ENCODE data around the gene TBC1D30. TPM values are rescaled to one million over a fixed set of nuclear protein-coding genes. Genes with fewer than 3 reads are reported as not detected.

TBC1D30 gene
- total RNA-seq, 1 donor from 2014 or later, result 3.1 TPM

DNA sequence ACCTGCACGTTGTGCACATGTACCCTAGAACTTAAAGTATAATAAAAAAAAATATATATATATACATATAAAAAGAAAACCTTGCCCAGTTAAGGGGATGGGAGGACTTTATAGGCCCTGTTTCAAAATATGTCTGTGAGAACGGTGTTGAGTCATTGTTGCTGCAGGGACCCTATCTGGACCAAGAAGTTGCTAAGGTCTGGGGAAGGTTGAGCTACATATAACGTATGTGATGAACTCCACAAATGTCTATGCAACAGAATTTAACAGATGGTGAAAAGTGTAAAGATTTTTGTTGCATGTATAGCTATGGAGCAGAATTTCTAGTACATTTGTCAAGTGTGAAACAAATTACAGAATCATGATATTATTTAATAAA, 59.7 kb downstream of the TBC1D30 start:
- no peak for DNase-seq (ENCODE audit: low spot score in 2 of 2, unreplicated experiment in 2 of 2)
- TF ChIP-seq, protein P1, sequence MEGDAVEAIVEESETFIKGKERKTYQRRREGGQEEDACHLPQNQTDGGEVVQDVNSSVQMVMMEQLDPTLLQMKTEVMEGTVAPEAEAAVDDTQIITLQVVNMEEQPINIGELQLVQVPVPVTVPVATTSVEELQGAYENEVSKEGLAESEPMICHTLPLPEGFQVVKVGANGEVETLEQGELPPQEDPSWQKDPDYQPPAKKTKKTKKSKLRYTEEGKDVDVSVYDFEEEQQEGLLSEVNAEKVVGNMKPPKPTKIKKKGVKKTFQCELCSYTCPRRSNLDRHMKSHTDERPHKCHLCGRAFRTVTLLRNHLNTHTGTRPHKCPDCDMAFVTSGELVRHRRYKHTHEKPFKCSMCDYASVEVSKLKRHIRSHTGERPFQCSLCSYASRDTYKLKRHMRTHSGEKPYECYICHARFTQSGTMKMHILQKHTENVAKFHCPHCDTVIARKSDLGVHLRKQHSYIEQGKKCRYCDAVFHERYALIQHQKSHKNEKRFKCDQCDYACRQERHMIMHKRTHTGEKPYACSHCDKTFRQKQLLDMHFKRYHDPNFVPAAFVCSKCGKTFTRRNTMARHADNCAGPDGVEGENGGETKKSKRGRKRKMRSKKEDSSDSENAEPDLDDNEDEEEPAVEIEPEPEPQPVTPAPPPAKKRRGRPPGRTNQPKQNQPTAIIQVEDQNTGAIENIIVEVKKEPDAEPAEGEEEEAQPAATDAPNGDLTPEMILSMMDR (IDR thresholded peaks at IDR 0.05; ENCODE audit: unreplicated experiment), result no peak
- Mint-ChIP-seq H3K9me3 (no peaks in the 10 kb centered on the region), H3K36me3 (no peaks in the 10 kb centered on the region), H3K4me3 (no peak overlapping the region), H3K4me1 (peaks cover 8% of the 10 kb centered on the region), H3K27me3 (ENCODE audit: low read depth) (no peaks in the 10 kb centered on the region), H3K27ac (no peak overlapping the region)

DNA sequence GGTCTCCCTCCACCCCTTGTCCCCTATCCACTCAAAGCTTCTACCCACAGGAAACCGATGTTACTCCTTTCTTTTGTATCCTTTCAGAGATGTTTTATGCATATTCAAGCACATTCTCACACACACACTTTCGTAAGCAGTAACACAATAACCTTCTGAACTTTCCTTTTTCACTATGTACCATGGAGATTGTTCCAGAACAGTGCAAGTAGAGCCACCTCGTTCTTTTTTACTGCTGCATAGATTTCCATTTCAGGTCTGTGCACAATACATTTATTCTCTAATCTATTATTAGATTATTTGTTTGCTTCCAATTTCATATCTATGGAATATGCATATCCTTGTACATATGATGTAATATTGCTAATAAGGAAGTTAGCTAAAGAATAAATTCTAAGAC, 60.3 kb downstream of the TBC1D30 start:
- H3K36me3 Mint-ChIP-seq, result no peaks in the 10 kb centered on the region
- TF ChIP-seq, protein P1 (IDR thresholded peaks at IDR 0.05; ENCODE audit: unreplicated experiment), result no peak
- no peak overlapping the region for H3K4me3 Mint-ChIP-seq
- no peak overlapping the region for H3K27ac Mint-ChIP-seq
- no peak for DNase-seq (ENCODE audit: low spot score in 2 of 2, unreplicated experiment in 2 of 2)
- H3K9me3 Mint-ChIP-seq, result no peaks in the 10 kb centered on the region
- H3K4me1 Mint-ChIP-seq, result peaks cover 13% of the 10 kb centered on the region
- no peaks in the 10 kb centered on the region for H3K27me3 Mint-ChIP-seq (ENCODE audit: low read depth)

DNA sequence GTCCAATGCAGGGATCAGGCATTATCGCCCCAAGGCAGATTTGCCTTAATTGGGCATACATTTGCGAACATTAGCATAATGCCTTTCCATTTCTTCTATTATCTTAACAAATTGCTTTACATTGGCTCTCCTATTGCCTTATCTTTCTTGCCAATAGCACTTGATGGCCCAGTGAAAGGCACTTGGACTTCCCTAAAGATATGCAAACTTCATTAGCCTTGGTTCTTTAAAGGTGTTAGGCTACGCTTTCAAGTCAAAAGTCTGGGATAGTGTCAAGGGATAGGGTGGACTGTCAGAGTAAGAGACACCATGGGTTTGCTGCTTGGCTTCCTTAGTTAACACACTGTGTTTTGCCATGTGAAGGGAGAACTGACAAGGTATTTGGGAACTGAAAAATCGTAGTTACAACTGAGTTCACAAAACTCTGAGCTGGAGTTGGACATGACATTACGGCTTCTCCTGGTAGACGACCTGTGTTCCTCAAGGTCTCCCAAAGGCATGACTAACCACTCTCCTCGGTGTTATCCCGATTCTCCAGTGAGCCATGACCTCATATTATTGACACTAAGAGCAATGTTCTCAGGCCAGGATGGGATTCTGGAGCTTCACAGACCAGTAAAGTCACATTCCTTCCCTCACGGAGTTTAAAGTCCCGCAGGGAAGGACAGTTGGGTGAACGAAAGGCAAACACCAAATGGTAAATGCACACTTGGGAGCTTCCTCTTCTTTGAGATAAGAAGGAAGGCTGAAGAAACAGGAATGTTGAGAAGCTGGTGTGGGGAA, 65.2 kb downstream of the TBC1D30 start:
- peak overlapping the region; percentile 10 for H3K27ac Mint-ChIP-seq
- no peaks in the 10 kb centered on the region for H3K36me3 Mint-ChIP-seq
- H3K27me3 Mint-ChIP-seq (ENCODE audit: low read depth), result no peaks in the 10 kb centered on the region
- no peaks in the 10 kb centered on the region for H3K9me3 Mint-ChIP-seq
- H3K4me1 Mint-ChIP-seq, result peaks cover 22% of the 10 kb centered on the region
- DNase-seq (ENCODE audit: low spot score in 2 of 2, unreplicated experiment in 2 of 2), result no peak
- TF ChIP-seq, protein P1 (IDR thresholded peaks at IDR 0.05; ENCODE audit: unreplicated experiment), result no peak
- H3K4me3 Mint-ChIP-seq, result no peak overlapping the region

DNA sequence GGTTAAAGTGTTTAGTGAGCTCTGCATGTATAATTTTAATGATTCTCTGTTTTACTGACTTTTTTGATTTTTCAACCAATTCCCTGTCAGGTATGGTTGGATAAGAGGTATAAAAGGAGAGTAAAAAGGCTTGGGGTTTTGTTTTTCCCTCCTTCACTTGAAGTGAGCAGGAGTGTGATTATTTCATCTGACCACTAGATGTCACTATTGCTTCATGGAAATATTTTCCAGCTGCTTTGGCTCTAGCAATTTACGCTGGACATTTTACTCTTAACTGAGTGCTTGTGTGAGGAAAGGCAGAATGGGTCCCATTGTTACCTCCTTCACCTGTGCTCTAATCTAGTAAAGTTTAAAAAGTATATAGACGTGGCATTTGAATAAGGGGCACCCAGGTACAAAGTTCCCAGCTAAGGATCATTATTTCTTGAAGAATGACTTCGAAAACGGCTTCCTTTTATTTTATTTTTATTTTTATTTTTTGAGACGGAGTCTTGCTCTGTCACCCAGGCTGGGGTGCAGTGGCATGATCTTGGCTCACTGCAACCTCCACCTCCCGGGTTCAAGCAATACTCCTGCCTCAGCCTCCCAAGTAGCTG, 66.5 kb downstream of the TBC1D30 start:
- no peaks in the 10 kb centered on the region for H3K27me3 Mint-ChIP-seq (ENCODE audit: low read depth)
- H3K9me3 Mint-ChIP-seq, result no peaks in the 10 kb centered on the region
- H3K4me3 Mint-ChIP-seq, result no peak overlapping the region
- no peaks in the 10 kb centered on the region for H3K36me3 Mint-ChIP-seq
- H3K4me1 Mint-ChIP-seq, result peaks cover 24% of the 10 kb centered on the region
- TF ChIP-seq, protein P1 (IDR thresholded peaks at IDR 0.05; ENCODE audit: unreplicated experiment), result peak; percentile 96
- DNase-seq (ENCODE audit: low spot score in 2 of 2, unreplicated experiment in 2 of 2), result no peak
- H3K27ac Mint-ChIP-seq, result no peak overlapping the region

DNA sequence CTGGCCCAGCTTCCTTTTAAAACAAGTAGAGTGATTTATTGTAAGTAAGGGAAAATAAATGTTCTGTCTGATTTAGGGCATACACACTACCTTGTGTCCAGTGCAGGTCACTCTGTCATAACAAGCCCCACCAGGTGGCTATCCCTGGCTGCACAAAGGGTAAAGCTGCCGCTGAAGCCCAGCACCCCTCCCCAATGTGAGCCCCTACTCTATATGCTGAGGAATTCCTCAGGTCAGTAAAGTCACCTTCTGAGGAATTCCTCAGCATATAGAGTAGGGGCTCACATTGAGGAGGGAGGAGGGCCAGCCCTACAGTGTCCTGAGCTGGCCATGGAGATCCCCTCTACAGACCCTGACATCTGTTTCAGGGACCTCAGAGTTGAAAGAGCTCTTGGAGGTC, 67.2 kb downstream of the TBC1D30 start:
- Mint-ChIP-seq H3K36me3 (no peaks in the 10 kb centered on the region), H3K4me1 (peaks cover 24% of the 10 kb centered on the region), H3K27me3 (ENCODE audit: low read depth) (no peaks in the 10 kb centered on the region), H3K4me3 (no peak overlapping the region), H3K27ac (no peak overlapping the region), H3K9me3 (no peaks in the 10 kb centered on the region)
- TF ChIP-seq, protein P1 (IDR thresholded peaks at IDR 0.05; ENCODE audit: unreplicated experiment), result no peak
- no peak for DNase-seq (ENCODE audit: low spot score in 2 of 2, unreplicated experiment in 2 of 2)
